ENCODE data around the gene ANKRD36C.
"Not testable (repeated sequence)": the region's sequence is repeated elsewhere in the genome, so short reads cannot be mapped to it uniquely, and the experiment has no call there.

ANKRD36C gene

DNA sequence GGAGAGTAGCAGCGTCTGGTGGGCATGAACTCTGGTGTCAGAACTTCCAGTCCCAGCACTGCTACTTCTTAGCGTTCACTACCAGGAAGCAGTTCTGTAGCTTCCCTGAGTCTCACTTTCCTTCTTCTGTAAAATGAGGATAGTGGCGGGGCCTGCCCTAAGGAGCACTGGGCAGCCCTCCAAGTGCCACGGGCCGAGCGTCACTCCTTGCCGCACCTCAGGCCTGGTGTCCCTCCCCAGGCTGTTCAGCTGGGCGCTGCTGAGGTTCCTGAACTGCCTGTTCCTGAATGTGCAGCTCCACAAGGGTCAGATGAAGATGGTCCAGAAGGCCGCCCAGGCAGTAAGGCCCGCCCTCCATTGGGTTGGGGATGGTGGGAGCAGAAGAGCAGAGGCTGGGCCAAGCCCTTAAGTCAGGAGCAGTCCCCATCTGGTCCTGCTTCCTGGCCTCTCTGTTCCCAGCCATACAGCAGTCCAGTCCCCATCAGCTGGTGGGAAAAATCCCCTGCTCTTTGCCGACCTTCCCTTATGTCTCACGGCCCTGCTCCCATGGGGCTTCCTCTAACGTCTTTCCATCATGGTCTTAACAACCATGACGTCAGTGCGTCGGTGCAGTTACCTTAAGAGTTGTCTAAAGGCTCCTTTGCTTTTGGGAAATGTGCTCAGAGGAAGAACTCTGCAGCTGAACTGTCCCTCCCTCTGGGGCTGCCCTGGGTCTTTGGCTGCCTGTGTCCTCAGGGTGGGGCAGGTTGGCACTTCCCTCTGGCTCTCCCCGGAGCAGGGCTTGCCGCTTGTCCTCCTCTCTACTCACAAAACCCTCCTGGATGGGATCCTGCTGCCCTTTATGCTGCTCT is 195.2 kb downstream of the ANKRD36C start:
- not testable (repeated sequence) for DNase-seq (ENCODE audit: low spot score)

DNA sequence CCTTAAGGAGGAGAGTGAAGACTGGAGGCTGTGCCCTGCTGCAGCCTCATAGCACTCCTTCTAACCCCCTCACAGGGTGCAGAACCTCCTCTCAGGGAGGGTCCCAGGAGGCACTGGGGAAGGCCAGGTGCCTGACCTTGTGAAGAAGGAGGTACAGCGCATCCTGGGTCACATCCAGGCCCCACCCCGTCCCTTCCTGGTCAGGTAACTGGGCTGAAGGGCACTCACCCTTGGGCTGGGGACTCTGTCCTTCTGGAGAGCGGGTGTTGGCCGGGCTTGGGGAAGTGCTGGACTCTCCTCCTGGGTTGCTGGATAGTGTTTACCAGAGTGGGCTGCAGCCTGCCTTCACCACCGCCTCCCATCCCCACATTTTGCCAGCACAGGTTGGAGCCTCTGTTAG is 197.7 kb downstream of the ANKRD36C start:
- not testable (repeated sequence) for DNase-seq (ENCODE audit: low spot score)

DNA sequence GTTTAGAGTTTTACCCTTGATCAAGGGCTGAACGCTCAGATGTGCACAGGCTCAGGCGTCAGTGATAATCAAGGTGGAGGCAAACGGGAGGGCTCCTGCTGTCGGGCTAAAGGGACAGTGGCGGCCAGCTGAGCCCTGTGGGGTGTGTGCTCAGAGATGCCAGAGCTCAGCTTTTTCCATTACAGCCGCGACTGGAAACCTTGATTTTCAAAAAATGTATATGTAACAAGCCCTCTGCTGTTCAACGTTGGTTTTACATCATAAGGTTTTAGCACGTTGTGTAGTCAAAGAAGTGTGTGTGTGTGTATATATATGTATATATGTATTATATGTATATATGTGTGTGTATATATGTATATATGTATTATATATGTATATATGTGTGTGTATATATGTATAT is 201.4 kb downstream of the ANKRD36C start:
- DNase-seq (ENCODE audit: low spot score) = not testable (repeated sequence)

DNA sequence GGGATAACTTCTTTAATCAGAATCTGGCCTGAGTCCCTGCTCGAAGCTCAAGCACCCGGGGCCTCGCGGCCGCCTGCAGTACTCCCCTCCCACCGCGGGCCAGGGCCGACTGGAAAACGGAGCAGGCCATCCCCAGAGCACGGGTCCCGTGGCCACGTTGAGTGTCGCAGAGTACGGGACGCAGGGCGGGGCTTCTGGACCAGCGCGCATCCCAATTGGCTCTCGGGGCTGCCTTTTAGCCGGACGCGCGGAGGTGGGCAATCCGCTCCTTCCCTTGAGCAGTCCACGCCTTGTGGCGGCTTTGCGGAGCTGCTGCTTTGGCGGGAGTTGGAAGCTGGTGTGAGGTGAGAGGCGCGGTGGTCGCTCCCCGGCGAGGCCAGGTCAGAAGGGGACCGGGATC is 202.2 kb downstream of the ANKRD36C start:
- not testable (repeated sequence) for DNase-seq (ENCODE audit: low spot score)

DNA sequence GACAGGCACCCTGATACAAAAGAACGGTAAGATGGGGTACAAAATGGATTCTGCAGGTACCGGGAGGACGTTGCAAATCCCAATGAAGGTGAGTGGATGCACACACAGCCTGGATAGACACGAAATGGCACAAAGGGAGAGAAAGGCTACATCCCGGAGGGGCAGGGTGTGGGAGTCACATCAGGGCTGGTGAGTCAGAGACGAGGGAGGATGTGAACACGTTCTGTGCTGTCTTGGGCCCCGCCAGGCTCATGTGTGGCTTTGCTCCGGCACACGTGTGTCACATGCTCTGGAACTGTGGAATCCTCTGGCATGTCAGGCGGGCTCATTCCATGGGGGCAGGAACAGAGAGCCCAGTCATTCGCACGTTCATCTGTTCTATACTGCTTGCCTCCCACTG is 203.0 kb downstream of the ANKRD36C start:
- DNase-seq (ENCODE audit: low spot score) = not testable (repeated sequence)
